HCT116 (cell line): ENCODE data around the gene ZNF784. TPM values are rescaled to one million over a fixed set of nuclear protein-coding genes. Genes with fewer than 3 reads are reported as not detected.
"Not testable (repeated sequence)": the region's sequence is repeated elsewhere in the genome, so short reads cannot be mapped to it uniquely, and the experiment has no call there.

Experiments
- ATAC-seq: fragments of 200-7000 bp; cut with Tn5 transposase; 2 replicates; pipeline ENCODE4 v1.9.1; 2020; ENCODE audit warnings: mild to moderate bottlenecking, moderate library complexity
- BruUV-seq: library from RNA; stranded (reverse); fragments of 400-500 nt; replicated peaks from 2 replicates; lab custom pipeline; 2021; lab: Mats Ljungman, UMichigan
- CTCF ChIA-PET: fragments of 300-600 bp; sonication (Branson Sonifier 250); formaldehyde crosslinking; loops from one replicate; lab custom pipeline; 2021; ENCODE audit warnings: antibody characterized with exemption; lab: Charles Lee
- POLR2A ChIA-PET: fragments of 300-600, 350-600 bp; sonication (Branson Sonifier 250); formaldehyde crosslinking; loops from one replicate; lab custom pipeline; 2021; ENCODE audit warnings: antibody characterized with exemption; lab: Charles Lee
- RAD21 ChIA-PET, 2 experiments: fragments of 300-600 bp; sonication (Branson Sonifier 250); formaldehyde crosslinking; loops; one replicate each; lab custom pipeline; 2023; ENCODE audit warnings: low total read pairs in 2 of 2; ENCODE audit not compliant: uncharacterized antibody in 2 of 2, unreplicated experiment in 2 of 2, low non-redundant PET in 1 of 2; lab: Charles Lee
- DNase-seq: peaks from one replicate; pipeline ENCODE4 v3.0.0-alpha.2; 2010; ENCODE audit warnings: low read depth, low spot score
- H2AFZ ChIP-seq: fragments of 200-600 bp; shearing (Covaris generic), sonication (generic); 2 replicates; pipeline ENCODE4 v1.6.1; 2017; ENCODE audit warnings: low read depth, mixed run types, mixed read lengths, antibody characterized with exemption, low read length; ENCODE audit not compliant: poor library complexity, severe bottlenecking
- H3K27ac ChIP-seq: 2 replicates; pipeline ENCODE4 v1.5.1; 2012; ENCODE audit warnings: low read depth, low read length
- H3K27me3 ChIP-seq: fragments of 200-600 bp; sonication (generic); 2 replicates; pipeline ENCODE4 v1.6.1; 2016; ENCODE audit warnings: mixed run types, low read length, mixed read lengths; ENCODE audit not compliant: insufficient read depth
- H3K36me3 ChIP-seq, 2 experiments: fragments of 200-500 bp in 1 of 2; fragments of 200-600 bp in 1 of 2; sonication (Bioruptor generic) in 1 of 2; sonication (generic) in 1 of 2; 2 replicates each; pipeline versions ENCODE4 v1.5.1 to v1.6.1; 2014 to 2016; ENCODE audit warnings: low read length in 2 of 2, inconsistent platforms in 1 of 2, mixed read lengths in 1 of 2, mixed run types in 1 of 2; ENCODE audit not compliant: insufficient read depth in 2 of 2, control insufficient read depth in 1 of 2
- H3K4me1 ChIP-seq, 2 experiments: fragments of 200-600 bp in 1 of 2; sonication (generic) in 1 of 2; 2 replicates each; pipeline versions ENCODE4 v1.5.1 to v1.6.1; 2012 to 2017; ENCODE audit warnings: low read length in 2 of 2, inconsistent platforms in 1 of 2, mild to moderate bottlenecking in 1 of 2, mixed read lengths in 1 of 2, mixed run types in 1 of 2, moderate library complexity in 1 of 2; ENCODE audit not compliant: insufficient read depth in 2 of 2, control insufficient read depth in 1 of 2
- H3K4me2 ChIP-seq: fragments of 200-600 bp; sonication (generic); 2 replicates; pipeline ENCODE4 v1.6.1; 2017; ENCODE audit warnings: mixed run types, low read length, mixed read lengths
- H3K4me3 ChIP-seq, 2 experiments: fragments of 200-600 bp in 1 of 2; sonication (generic) in 1 of 2; replicated peaks in 1 of 2; 2 replicates each; pipeline ENCODE4 v1.5.1; 2011 to 2016; ENCODE audit warnings: low read length in 2 of 2, control low read depth in 1 of 2, low read depth in 1 of 2, mild to moderate bottlenecking in 1 of 2, mixed read lengths in 1 of 2, mixed run types in 1 of 2
- H3K79me2 ChIP-seq: fragments of 200-600 bp; sonication (generic); 2 replicates; pipeline ENCODE4 v1.6.1; 2017; ENCODE audit warnings: mild to moderate bottlenecking, mixed run types, low read length, moderate library complexity, mixed read lengths; ENCODE audit not compliant: insufficient read depth
- H3K9ac ChIP-seq: fragments of 200-600 bp; sonication (generic); 2 replicates; pipeline ENCODE4 v1.6.1; 2016; ENCODE audit warnings: low read length, mixed read lengths
- H3K9me2 ChIP-seq: fragments of 200-600 bp; sonication (generic), shearing (Covaris generic); 2 replicates; pipeline ENCODE4 v1.6.1; 2017; ENCODE audit warnings: mixed run types, mild to moderate bottlenecking, moderate library complexity; ENCODE audit not compliant: insufficient read depth
- H3K9me3 ChIP-seq, 2 experiments: fragments of 200-500 bp in 1 of 2; fragments of 200-600 bp in 1 of 2; sonication (Bioruptor generic) in 1 of 2; sonication (generic) in 1 of 2; 2 replicates each; pipeline ENCODE4 v1.6.1; 2014 to 2017; ENCODE audit warnings: low read length in 2 of 2, mixed read lengths in 2 of 2, inconsistent platforms in 1 of 2, low read depth in 1 of 2, mild to moderate bottlenecking in 1 of 2, mixed run types in 1 of 2, moderate library complexity in 1 of 2; ENCODE audit not compliant: control insufficient read depth in 1 of 2, insufficient read depth in 1 of 2
- H4K20me1 ChIP-seq: fragments of 200-600 bp; sonication (generic), shearing (Covaris generic); 2 replicates; pipeline ENCODE4 v1.6.1; 2017; ENCODE audit warnings: mixed run types, mild to moderate bottlenecking, moderate library complexity; ENCODE audit not compliant: insufficient read depth
- CBX3 ChIP-seq: IDR thresholded peaks from 2 replicates; pipeline ENCODE4 v1.6.1; 2012; ENCODE audit warnings: low read depth
- EGR1 ChIP-seq: IDR thresholded peaks from 2 replicates; pipeline ENCODE4 v1.6.1; 2012; ENCODE audit warnings: low read depth
- EZH2 ChIP-seq: fragments of 200-600 bp; sonication (generic); IDR thresholded peaks from 2 replicates; pipeline ENCODE4 v1.6.1; 2017; ENCODE audit warnings: antibody characterized with exemption, mixed run types
- EZH2phosphoT487 ChIP-seq: fragments of 200-600 bp; IDR thresholded peaks from 2 replicates; pipeline ENCODE4 v1.6.1; 2018; ENCODE audit warnings: antibody characterized with exemption, borderline replicate concordance
- FOSL1 ChIP-seq: IDR thresholded peaks from 2 replicates; pipeline ENCODE4 v1.6.1; 2012; ENCODE audit warnings: low read depth
- JUND ChIP-seq: IDR thresholded peaks from 2 replicates; pipeline ENCODE4 v1.6.1; 2012
- POLR2A ChIP-seq: IDR thresholded peaks from 2 replicates; pipeline ENCODE4 v1.7.0; 2011; ENCODE audit warnings: borderline replicate concordance; ENCODE audit not compliant: insufficient read depth, insufficient read length; ENCODE audit errors: extremely low read depth
- POLR2AphosphoS5 ChIP-seq: IDR thresholded peaks from 2 replicates; pipeline ENCODE4 v1.6.1; 2011; ENCODE audit warnings: mild to moderate bottlenecking, low read depth, low read length, moderate library complexity
- RAD21 ChIP-seq: IDR thresholded peaks from 2 replicates; pipeline ENCODE4 v1.6.1; 2012; ENCODE audit warnings: low read depth, mild to moderate bottlenecking
- SIN3A ChIP-seq: IDR thresholded peaks from 2 replicates; pipeline ENCODE4 v1.6.1; 2012; ENCODE audit warnings: low read depth
- SP1 ChIP-seq: IDR thresholded peaks from 2 replicates; pipeline ENCODE4 v1.6.1; 2012; ENCODE audit warnings: low read depth
- TCF7L2 ChIP-seq: IDR thresholded peaks from 2 replicates; pipeline ENCODE4 v1.7.0; 2011; ENCODE audit warnings: borderline replicate concordance, inconsistent platforms; ENCODE audit not compliant: insufficient read depth, insufficient read length; ENCODE audit errors: extremely low read depth
- intact Hi-C: fragments of 100-400 bp; cut with micrococcal nuclease; formaldehyde crosslinking; loops from 2 replicates; pipeline ENCODE4 v1.10.0; 2022
- total RNA-seq: library from RNA; stranded (reverse); gene quantifications from one replicate; pipeline ENCODE4 v1.2.1, GENCODE V29; 2021; ENCODE audit not compliant: unreplicated experiment
- TF ChIP-seq, protein P1 (sequence below): IDR thresholded peaks from 2 replicates; pipeline ENCODE4 v1.6.1; 2012; ENCODE audit warnings: low read depth
- TF ChIP-seq, protein P2 (sequence below): IDR thresholded peaks from 2 replicates; pipeline ENCODE4 v1.6.1; 2011; ENCODE audit warnings: mild to moderate bottlenecking, low read length, moderate library complexity; ENCODE audit not compliant: insufficient replicate concordance; ENCODE audit errors: extremely low read depth

ZNF784 gene
- total RNA-seq, 1 experiment from 2014 or later: 5.3 TPM

DNA sequence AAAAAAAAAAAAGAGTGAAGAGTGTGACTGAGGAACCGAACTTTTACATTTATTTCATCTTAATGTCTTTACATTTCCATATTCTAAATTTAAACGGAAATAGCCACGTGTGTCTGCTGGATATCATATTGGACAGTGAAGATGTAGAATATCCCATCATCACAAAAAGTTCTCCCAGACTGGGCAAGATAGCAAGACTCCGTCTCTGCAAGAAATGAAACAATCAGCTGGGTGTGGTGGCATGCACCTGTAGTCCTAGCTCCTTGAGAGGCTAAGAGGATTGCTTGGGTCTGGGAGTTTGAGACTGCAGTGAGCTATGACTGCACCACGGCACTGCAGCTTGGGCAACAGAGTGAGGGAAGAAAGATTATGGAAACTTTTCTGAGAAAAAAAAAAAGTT lies 47.6 kb downstream of the ZNF784 start:
- no peaks in the 10 kb centered on the region for H3K9me3 ChIP-seq
- ChIA-PET CTCF (no interaction called here), POLR2A (no interaction called here), RAD21 (no interaction called here)
- ATAC-seq: no peak
- no peak overlapping the region for H2AFZ ChIP-seq
- intact Hi-C loops: no loop called here
- H3K4me3 ChIP-seq: no peak overlapping the region
- H3K27me3 ChIP-seq: no peaks in the 10 kb centered on the region
- no peak for DNase-seq
- H3K79me2 ChIP-seq: peaks cover 16% of the 10 kb centered on the region
- no TSS peak for BruUV-seq
- peaks cover 7 to 14% of the 10 kb centered on the region in 2 experiments; a peak in 3 of 4 replicates for H3K4me1 ChIP-seq
- H4K20me1 ChIP-seq: no peaks in the 10 kb centered on the region
- H3K36me3 ChIP-seq: no peaks in the 10 kb centered on the region; a peak in 2 of 4 replicates
- H3K27ac ChIP-seq: no peak overlapping the region
- H3K9ac ChIP-seq: no peak overlapping the region
- no peak overlapping the region for H3K4me2 ChIP-seq
- TF ChIP-seq EGR1 (no peak), CBX3 (no peak), RAD21 (no peak), JUND (no peak), TCF7L2 (no peak), FOSL1 (no peak), EZH2 (no peak), POLR2A (no peak), EZH2phosphoT487 (no peak), SP1 (no peak), POLR2AphosphoS5 (no peak), SIN3A (no peak)
- TF ChIP-seq, protein P1, sequence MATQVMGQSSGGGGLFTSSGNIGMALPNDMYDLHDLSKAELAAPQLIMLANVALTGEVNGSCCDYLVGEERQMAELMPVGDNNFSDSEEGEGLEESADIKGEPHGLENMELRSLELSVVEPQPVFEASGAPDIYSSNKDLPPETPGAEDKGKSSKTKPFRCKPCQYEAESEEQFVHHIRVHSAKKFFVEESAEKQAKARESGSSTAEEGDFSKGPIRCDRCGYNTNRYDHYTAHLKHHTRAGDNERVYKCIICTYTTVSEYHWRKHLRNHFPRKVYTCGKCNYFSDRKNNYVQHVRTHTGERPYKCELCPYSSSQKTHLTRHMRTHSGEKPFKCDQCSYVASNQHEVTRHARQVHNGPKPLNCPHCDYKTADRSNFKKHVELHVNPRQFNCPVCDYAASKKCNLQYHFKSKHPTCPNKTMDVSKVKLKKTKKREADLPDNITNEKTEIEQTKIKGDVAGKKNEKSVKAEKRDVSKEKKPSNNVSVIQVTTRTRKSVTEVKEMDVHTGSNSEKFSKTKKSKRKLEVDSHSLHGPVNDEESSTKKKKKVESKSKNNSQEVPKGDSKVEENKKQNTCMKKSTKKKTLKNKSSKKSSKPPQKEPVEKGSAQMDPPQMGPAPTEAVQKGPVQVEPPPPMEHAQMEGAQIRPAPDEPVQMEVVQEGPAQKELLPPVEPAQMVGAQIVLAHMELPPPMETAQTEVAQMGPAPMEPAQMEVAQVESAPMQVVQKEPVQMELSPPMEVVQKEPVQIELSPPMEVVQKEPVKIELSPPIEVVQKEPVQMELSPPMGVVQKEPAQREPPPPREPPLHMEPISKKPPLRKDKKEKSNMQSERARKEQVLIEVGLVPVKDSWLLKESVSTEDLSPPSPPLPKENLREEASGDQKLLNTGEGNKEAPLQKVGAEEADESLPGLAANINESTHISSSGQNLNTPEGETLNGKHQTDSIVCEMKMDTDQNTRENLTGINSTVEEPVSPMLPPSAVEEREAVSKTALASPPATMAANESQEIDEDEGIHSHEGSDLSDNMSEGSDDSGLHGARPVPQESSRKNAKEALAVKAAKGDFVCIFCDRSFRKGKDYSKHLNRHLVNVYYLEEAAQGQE: no peak
- TF ChIP-seq, protein P2, sequence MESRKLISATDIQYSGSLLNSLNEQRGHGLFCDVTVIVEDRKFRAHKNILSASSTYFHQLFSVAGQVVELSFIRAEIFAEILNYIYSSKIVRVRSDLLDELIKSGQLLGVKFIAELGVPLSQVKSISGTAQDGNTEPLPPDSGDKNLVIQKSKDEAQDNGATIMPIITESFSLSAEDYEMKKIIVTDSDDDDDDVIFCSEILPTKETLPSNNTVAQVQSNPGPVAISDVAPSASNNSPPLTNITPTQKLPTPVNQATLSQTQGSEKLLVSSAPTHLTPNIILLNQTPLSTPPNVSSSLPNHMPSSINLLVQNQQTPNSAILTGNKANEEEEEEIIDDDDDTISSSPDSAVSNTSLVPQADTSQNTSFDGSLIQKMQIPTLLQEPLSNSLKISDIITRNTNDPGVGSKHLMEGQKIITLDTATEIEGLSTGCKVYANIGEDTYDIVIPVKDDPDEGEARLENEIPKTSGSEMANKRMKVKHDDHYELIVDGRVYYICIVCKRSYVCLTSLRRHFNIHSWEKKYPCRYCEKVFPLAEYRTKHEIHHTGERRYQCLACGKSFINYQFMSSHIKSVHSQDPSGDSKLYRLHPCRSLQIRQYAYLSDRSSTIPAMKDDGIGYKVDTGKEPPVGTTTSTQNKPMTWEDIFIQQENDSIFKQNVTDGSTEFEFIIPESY: no peak
- H3K9me2 ChIP-seq: no peaks in the 10 kb centered on the region

- H3K4me2 ChIP-seq, CTCF ChIA-PET, H3K4me1 ChIP-seq, H3K36me3 ChIP-seq, H3K27ac ChIP-seq, ATAC-seq, H3K27me3 ChIP-seq, H4K20me1 ChIP-seq, H3K9me3 ChIP-seq, RAD21 ChIA-PET, H3K9me2 ChIP-seq, BruUV-seq, intact Hi-C loops, H3K79me2 ChIP-seq, DNase-seq, H2AFZ ChIP-seq, H3K4me3 ChIP-seq, H3K9ac ChIP-seq: not testable (repeated sequence)
- POLR2A ChIA-PET: interaction anchor here (2.1 kb wide), 1 partner anchor 25 kb away, joined by 6 read pairs; the partner anchor contains the start of gene FIZ1
These were observed 50.4 kb downstream of the ZNF784 start for GRCh38 chr19:55573929-55574328.
